ENCODE measurements around the gene ST14.
"Not testable (repeated sequence)": the region's sequence is repeated elsewhere in the genome, so short reads cannot be mapped to it uniquely, and the experiment has no call there.

Gene ST14

GRCh38 chr11:130189492-130190210 is 30.1 kb downstream of the ST14 start:
- no peak for DNase-seq (ENCODE audit: low read depth)

- no peak for DNase-seq (ENCODE audit: low read depth)
Measured at GRCh38 chr11:130190371-130190881, 30.8 kb downstream of the ST14 start.

GRCh38 chr11:130191896-130192295 is 32.3 kb downstream of the ST14 start:
- DNase-seq (ENCODE audit: low read depth): no peak

- no peak for DNase-seq (ENCODE audit: low read depth)
Measured at GRCh38 chr11:130192845-130193267, 33.3 kb downstream of the ST14 start.

GRCh38 chr11:130193551-130193950 is 34.0 kb downstream of the ST14 start:
- not testable (repeated sequence) for DNase-seq (ENCODE audit: low read depth)

GRCh38 chr11:130194241-130195023 is 34.9 kb downstream of the ST14 start:
- no peak for DNase-seq (ENCODE audit: low read depth)

GRCh38 chr11:130197386-130198035 is 37.9 kb downstream of the ST14 start:
- DNase-seq (ENCODE audit: low read depth): no peak

- DNase-seq (ENCODE audit: low read depth): no peak
Measured at GRCh38 chr11:130198292-130198691, 38.7 kb downstream of the ST14 start.

GRCh38 chr11:130198964-130199363 is 39.4 kb downstream of the ST14 start:
- no peak for DNase-seq (ENCODE audit: low read depth)

GRCh38 chr11:130199792-130200191 is 40.2 kb downstream of the ST14 start:
- no peak for DNase-seq (ENCODE audit: low read depth)

GRCh38 chr11:130201026-130201425 is 41.4 kb downstream of the ST14 start:
- no peak for DNase-seq (ENCODE audit: low read depth)

- no peak for DNase-seq (ENCODE audit: low read depth)
Measured at GRCh38 chr11:130202009-130202817, 42.6 kb downstream of the ST14 start.

- DNase-seq (ENCODE audit: low read depth): no peak
Measured at GRCh38 chr11:130202818-130203689, 43.5 kb downstream of the ST14 start.

GRCh38 chr11:130203766-130204702 is 44.5 kb downstream of the ST14 start:
- DNase-seq (ENCODE audit: low read depth): no peak

GRCh38 chr11:130204703-130205095 is 45.1 kb downstream of the ST14 start:
- no peak for DNase-seq (ENCODE audit: low read depth)

GRCh38 chr11:130206141-130206540 is 46.6 kb downstream of the ST14 start:
- DNase-seq (ENCODE audit: low read depth): no peak

- DNase-seq (ENCODE audit: low read depth): no peak
Measured at GRCh38 chr11:130208241-130209127, 48.9 kb downstream of the ST14 start.

GRCh38 chr11:130209128-130209932 is 49.7 kb downstream of the ST14 start:
- DNase-seq (ENCODE audit: low read depth): no peak
